Right lobe of liver (tissue), 6 donors: ENCODE measurements around the gene COPS7A. TPM values are rescaled to one million over a fixed set of nuclear protein-coding genes. Genes with fewer than 3 reads are reported as not detected.
A peak's percentile ranks its signal among the peaks of the same experiment; 100 is the strongest.

Source experiments
- ATAC-seq, 4 donors: fragments of 200-7000 bp; cut with Tn5 transposase; one replicate each; pipeline ENCODE4 v1.9.1; 2020; ENCODE audit warnings: mild to moderate bottlenecking in 4 of 4, moderate library complexity in 4 of 4
- DNase-seq, 3 donors: peaks; one replicate each; pipeline ENCODE4 v3.0.0-alpha.2; 2020
- H3K27ac ChIP-seq, 3 donors: fragments of 200-600 bp; one replicate each; pipeline ENCODE4 v1.8.0; 2022
- H3K27me3 ChIP-seq, 2 donors: fragments of 200-600 bp; one replicate each; pipeline ENCODE4 v1.8.0; 2022
- H3K36me3 ChIP-seq, 4 donors: fragments of 200-600 bp; sonication (generic) in 1 of 4; one replicate each; pipeline versions ENCODE4 v1.5.1 to v1.8.0; 2017 to 2022; ENCODE audit warnings: control low read depth in 1 of 4
- H3K4me1 ChIP-seq, 4 donors: fragments of 200-600 bp; sonication (generic) in 1 of 4; one replicate each; pipeline versions ENCODE4 v1.5.1 to v1.8.0; 2017 to 2022; ENCODE audit warnings: control low read depth in 1 of 4
- H3K4me3 ChIP-seq, 3 donors: fragments of 200-600 bp; one replicate each; pipeline ENCODE4 v1.8.0; 2022
- H3K9me3 ChIP-seq, 4 donors: fragments of 200-600 bp; sonication (generic) in 1 of 4; one replicate each; pipeline versions ENCODE4 v1.5.1 to v1.8.0; 2017 to 2022; ENCODE audit warnings: control low read depth in 1 of 4
- POLR2A ChIP-seq: fragments of 450-650 bp; IDR thresholded peaks from one replicate; pipeline ENCODE4 v1.6.1; 2017; ENCODE audit warnings: antibody characterized with exemption, mild to moderate bottlenecking
- WGBS: methylation state at CpG from one replicate; pipeline ENCODE4 v1.1.6; 2018; ENCODE audit warnings: low coverage, low lambda C conversion rate; ENCODE audit not compliant: insufficient coverage; ENCODE audit errors: missing lambda C conversion rate; 5-methylcytosine and 5-hydroxymethylcytosine counted together
- intact Hi-C, 2 donors: fragments of 100-400 bp; cut with DNase I; formaldehyde crosslinking; loops; one replicate each; pipeline versions ENCODE4 v1.11.2 to v1.14.1; 2022
- total RNA-seq, 6 experiments: library from RNA; depleted of rRNA in 2 of 6; stranded (reverse); fragments of >200 nt in 2 of 6; fragmentation: NEBNext Ultra II Directional in 3 of 6; extraction: Animal tissue kit (Norgen Biotek cat#: 25700) in 3 of 6; gene quantifications; one replicate each; pipeline versions ENCODE4 v1.1.0 to v1.2.4, GENCODE V29; 2016 to 2023
- TF ChIP-seq, protein P1 (sequence below), 4 donors: fragments of 200-600 bp in 3 of 4; fragments of 450-650 bp in 1 of 4; IDR thresholded peaks; one replicate each; pipeline versions ENCODE4 v1.5.1 to v1.8.0; 2016 to 2022; ENCODE audit warnings: antibody characterized with exemption in 4 of 4, mild to moderate bottlenecking in 2 of 4
- donor health status: DM: no; HTN: yes; CAD: no.
- donor health status: DM: no; HTN: no; CAD: no.
- donor health status: DM: no; HTN: no; CAD: no.
- donor health status: DM: no; HTN: yes; CAD: no.
- donor health status: DM: no; HTN: yes; CAD: no.

Gene COPS7A
- total RNA-seq, 6 experiments from 2014 or later = 26.7 to 49.5 (median 30.6) TPM

DNA sequence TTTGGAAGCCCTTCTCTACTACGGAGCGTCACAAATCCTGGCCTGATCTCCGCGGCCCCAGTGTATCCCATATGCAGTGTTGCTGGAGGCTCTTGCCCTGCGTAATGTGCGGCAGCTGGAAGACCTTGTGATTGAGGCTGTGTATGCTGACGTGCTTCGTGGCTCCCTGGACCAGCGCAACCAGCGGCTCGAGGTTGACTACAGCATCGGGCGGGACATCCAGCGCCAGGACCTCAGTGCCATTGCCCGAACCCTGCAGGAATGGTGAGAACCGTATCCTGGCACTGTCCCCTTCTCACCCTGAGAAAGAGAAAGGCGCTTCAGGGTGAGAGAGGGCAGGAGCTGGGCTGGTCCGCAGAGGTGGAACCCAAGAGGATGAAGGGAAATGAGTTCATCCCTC, 5.3 kb downstream of the COPS7A start:
- DNase-seq = no peak
- no peak for ATAC-seq
- TF ChIP-seq, protein P1, sequence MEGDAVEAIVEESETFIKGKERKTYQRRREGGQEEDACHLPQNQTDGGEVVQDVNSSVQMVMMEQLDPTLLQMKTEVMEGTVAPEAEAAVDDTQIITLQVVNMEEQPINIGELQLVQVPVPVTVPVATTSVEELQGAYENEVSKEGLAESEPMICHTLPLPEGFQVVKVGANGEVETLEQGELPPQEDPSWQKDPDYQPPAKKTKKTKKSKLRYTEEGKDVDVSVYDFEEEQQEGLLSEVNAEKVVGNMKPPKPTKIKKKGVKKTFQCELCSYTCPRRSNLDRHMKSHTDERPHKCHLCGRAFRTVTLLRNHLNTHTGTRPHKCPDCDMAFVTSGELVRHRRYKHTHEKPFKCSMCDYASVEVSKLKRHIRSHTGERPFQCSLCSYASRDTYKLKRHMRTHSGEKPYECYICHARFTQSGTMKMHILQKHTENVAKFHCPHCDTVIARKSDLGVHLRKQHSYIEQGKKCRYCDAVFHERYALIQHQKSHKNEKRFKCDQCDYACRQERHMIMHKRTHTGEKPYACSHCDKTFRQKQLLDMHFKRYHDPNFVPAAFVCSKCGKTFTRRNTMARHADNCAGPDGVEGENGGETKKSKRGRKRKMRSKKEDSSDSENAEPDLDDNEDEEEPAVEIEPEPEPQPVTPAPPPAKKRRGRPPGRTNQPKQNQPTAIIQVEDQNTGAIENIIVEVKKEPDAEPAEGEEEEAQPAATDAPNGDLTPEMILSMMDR (IDR thresholded peaks at IDR 0.05) = no peak
- TF ChIP-seq POLR2A = no peak
- peaks cover 0 to 7% (median 0%) of the 10 kb centered on the region in 4 donors for H3K4me1 ChIP-seq
- no peaks in the 10 kb centered on the region for H3K9me3 ChIP-seq
- H3K4me3 ChIP-seq = no peak overlapping the region
- intact Hi-C loops = loop anchor here (10.0 kb wide), 2 partner anchors 64 to 74 kb away; partner anchors contain the start of gene ING4 (in 1 of the 2)
- H3K27ac ChIP-seq = no peak overlapping the region
- peaks cover 0 to 49% (median 11%) of the 10 kb centered on the region in 4 donors for H3K36me3 ChIP-seq
- 88% methylated on average over 2 of the region's 18 CpGs for WGBS
- no peaks in the 10 kb centered on the region for H3K27me3 ChIP-seq

DNA sequence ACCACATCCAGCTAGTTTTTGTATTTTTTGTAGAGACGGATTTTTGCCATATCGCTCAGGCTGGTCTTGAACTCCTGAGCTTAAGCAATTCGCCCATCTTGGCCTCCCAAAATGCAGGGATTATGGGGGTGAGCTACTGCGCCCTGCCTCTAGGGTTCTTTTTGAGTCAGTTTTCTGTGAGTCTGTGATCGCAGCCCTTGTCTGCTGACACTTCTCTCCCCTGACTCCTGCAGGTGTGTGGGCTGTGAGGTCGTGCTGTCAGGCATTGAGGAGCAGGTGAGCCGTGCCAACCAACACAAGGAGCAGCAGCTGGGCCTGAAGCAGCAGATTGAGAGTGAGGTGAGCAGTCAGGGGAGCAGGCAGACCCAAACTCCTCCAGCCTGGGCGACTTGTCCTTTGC, 6.3 kb downstream of the COPS7A start:
- intact Hi-C loops = loop anchor here (5.0 kb wide), 2 partner anchors 97 to 107 kb away; partner anchors contain the start of gene P3H3 (in 1 of the 2)
- no peak for ATAC-seq
- no peak overlapping the region for H3K4me3 ChIP-seq
- no peaks in the 10 kb centered on the region for H3K9me3 ChIP-seq
- H3K4me1 ChIP-seq = no peaks in the 10 kb centered on the region
- peaks cover 0 to 49% (median 11%) of the 10 kb centered on the region in 4 donors for H3K36me3 ChIP-seq
- no peak overlapping the region for H3K27ac ChIP-seq
- no peak for DNase-seq
- 70% methylated on average over 2 of the region's 8 CpGs for WGBS
- H3K27me3 ChIP-seq = no peaks in the 10 kb centered on the region
- TF ChIP-seq POLR2A = no peak
- TF ChIP-seq, protein P1 (IDR thresholded peaks at IDR 0.05) = no peak

DNA sequence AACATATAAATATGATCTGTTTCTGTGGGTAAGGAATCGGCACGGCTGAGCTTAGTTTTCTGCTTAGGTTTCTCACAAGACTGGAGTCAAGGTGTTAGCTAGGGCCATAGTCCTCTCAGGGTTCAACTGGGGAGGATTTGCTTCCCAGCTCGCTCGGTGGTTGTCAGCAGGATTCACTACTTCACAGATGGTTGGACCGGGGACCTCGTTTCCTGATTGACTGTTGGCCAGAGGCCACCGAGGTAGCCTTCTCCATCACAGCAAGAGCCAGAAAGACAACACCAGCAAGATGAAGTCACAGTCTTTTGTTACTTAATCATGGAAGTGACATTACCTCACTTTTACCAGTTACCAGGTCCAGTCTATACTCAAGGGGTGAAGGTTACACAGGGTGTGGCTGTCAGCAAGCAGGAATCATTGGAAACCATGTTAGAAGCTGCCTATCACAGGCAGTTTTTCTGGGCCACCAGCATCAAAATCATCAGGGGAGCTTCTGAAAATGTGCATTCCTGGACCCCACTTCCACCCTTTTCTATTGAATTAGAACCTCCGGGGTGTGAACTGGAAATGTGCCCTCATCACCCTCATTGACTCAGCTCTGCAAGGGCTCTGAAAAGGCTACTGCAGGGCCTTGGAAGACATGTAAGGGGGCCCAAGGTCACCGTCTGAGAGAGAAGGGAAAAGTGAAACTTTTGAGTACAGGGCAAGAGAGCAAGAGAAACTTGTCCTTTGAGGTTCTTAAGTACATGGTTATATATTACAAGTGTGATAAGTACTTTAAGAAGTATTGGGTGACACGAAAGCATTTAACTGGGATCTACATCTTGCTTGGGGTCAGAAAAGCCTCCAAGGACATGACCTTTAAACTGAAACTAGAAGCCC, 10.9 kb downstream of the COPS7A start:
- Histone ChIP-seq H3K9me3 (no peaks in the 10 kb centered on the region), H3K4me3 (no peak overlapping the region), H3K4me1 (peaks cover 0 to 4% (median 0%) of the 10 kb centered on the region in 4 donors), H3K27me3 (no peaks in the 10 kb centered on the region), H3K27ac (no peak overlapping the region), H3K36me3 (peaks cover 0 to 25% (median 8%) of the 10 kb centered on the region in 4 donors)
- ATAC-seq = no peak
- 69% methylated on average over 8 of the region's 10 CpGs for WGBS
- DNase-seq = no peak
- intact Hi-C loops = loop anchor here (5.0 kb wide), 2 partner anchors 93 to 103 kb away; partner anchors contain the start of gene P3H3 (in 1 of the 2)
- TF ChIP-seq, protein P1 (IDR thresholded peaks at IDR 0.05) = no peak
- TF ChIP-seq POLR2A = no peak

DNA sequence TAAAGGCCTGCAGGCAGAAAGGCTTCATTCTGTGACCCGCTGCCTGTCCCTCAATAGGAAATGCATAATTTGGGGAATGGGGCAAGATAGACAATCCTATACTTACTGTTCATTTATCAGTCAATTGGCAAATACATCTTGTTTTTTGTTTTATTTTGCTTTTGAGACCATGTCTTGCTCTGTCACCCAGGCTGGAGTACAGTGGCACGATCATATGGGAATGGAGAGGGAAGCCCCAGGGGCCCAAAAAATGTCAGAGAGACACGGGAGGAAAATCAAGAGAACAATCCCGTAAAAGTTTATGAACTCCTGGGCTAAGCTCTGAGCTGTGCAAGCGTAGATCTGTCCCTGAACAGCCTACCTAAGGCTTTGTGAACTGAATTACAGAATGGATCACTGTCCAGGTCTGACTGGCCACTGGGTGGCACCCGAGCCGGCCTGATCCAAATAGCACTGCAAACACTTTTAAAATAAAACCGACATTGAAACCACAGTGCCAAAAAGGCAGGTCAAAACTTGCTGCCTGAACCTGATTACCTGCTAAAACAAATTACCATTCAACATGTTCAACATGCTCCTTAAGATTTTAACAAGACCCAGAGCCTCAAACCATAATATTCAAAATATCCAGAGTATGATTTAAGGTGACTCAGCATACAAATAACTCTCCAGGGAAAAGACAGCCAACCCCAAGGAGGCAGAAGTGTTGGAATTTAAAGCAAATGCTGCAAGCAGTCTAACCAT, 11.8 kb downstream of the COPS7A start:
- Histone ChIP-seq H3K4me3 (no peak overlapping the region), H3K36me3 (peaks cover 0 to 16% (median 4%) of the 10 kb centered on the region in 4 donors), H3K4me1 (peaks cover 0 to 4% (median 0%) of the 10 kb centered on the region in 4 donors), H3K27ac (no peak overlapping the region), H3K9me3 (no peaks in the 10 kb centered on the region), H3K27me3 (no peaks in the 10 kb centered on the region)
- 25% methylated on average over 8 of the region's 8 CpGs for WGBS
- DNase-seq = peak; percentile 74 to 79 (median 77)
- ATAC-seq = peak; percentile 97 to 99 (median 98)
- intact Hi-C loops = no loop called here
- TF ChIP-seq, protein P1 (IDR thresholded peaks at IDR 0.05) = peak; percentile 79 to 87 (median 85)
- no peak for TF ChIP-seq POLR2A
